Activated T-cell treated with anti-CD3 and anti-CD28 coated beads for 48 hours (primary cell): ENCODE data around the gene KCTD7.
"Not testable (repeated sequence)": the region's sequence is repeated elsewhere in the genome, so short reads cannot be mapped to it uniquely, and the experiment has no call there.

Experiments
- DNase-seq: peaks from one replicate; pipeline ENCODE4 v3.0.0-alpha.2; 2020; ENCODE audit warnings: low read depth

KCTD7 gene

GRCh38 chr7:66628361-66629221 is at the start of gene KCTD7:
Gene KCTD7, plus strand, starts transcription at chr7:66628881. Its CDS starts 184 bp downstream, at chr7:66629065.
- DNase-seq, result peak; percentile 96

GRCh38 chr7:66580380-66580779 is 48.3 kb upstream of the KCTD7 start:
- not testable (repeated sequence) for DNase-seq

DNA sequence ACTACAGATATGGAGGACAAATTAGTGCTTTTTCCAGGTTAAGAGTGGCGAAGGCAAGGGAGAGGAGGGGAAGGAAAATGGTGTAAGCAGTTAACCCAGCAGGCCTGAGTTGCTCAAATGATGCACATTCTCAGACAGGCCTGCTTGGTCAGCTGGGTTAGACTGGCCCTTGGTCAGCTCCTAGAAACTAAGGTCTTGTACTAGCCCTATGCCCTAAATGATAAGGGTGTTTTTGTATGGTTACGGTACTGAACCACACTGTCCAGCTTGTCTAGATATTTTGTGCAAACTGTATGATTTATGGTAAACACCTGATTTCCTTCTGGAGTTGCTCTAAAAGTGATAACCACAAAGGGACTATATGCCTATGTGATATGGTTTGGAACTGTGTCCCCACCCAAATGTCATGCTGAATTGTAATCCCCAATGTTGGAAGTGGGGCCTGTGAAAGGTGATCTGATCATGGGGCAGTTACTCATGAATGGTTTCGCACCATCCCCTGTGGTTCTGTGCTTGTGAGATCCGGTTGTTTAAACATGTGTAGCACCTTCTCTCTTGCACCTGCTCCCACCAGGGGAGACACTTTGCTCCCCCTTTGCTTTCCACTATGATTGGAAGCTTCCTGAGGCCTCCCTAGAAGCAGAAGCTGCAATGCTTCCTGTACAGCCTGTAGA is 45.7 kb upstream of the KCTD7 start:
- not testable (repeated sequence) for DNase-seq

GRCh38 chr7:66583490-66584110 is 45.1 kb upstream of the KCTD7 start:
- DNase-seq, result no peak

DNA sequence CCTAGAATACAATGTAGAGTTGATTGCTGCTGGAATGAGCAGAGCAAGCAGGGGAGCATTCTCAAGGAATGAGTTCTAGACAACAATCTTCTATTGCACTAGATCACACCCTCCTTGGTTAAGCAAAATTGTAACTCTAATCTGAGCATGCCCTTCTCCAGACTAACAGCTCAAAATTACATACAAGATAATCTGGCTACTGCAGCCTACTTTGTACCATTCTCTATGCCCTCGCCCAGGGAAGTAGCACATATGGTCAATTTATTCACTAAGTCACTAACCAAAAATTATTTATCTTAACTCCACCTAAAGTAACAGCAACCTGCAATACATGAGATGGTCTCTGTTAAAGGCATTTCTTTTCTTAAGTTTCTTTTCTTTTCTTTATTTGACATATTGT is 42.5 kb upstream of the KCTD7 start:
- DNase-seq, result no peak

- DNase-seq, result not testable (repeated sequence)
Observed at GRCh38 chr7:66588226-66588625, 40.5 kb upstream of the KCTD7 start.

DNA sequence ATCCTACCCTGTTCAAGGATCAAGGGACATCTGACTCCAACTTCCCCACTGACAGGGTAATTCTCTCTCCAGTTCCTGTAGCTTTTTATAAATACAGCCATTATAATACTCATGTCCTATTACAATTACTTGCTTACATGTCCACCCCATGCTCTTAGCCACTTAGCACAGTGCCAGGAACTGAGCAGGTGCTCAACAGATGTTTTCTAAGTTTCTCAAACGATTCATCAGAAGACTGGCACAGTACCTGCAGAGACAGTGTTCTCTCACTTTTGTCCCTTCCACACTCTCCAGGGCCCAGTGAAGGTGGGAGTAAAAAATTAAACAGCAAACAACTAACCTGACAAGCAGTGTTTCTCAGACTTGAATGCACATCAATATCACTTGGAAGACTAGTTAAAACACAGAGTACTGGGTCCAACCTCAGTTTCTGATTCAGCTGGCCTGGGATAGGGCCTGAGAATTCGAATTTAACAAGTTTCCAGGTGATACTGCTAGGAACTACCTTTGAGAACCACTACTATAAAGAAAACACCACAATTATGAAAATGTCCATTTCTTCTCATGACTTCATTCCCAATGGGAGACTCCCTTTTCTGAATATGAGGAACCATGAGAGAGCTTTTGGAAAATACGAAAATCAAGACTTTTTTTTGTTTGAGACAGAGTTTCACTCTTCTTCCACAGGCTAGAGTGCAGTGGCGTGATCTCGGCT is 39.7 kb upstream of the KCTD7 start:
- DNase-seq, result not testable (repeated sequence)

DNA sequence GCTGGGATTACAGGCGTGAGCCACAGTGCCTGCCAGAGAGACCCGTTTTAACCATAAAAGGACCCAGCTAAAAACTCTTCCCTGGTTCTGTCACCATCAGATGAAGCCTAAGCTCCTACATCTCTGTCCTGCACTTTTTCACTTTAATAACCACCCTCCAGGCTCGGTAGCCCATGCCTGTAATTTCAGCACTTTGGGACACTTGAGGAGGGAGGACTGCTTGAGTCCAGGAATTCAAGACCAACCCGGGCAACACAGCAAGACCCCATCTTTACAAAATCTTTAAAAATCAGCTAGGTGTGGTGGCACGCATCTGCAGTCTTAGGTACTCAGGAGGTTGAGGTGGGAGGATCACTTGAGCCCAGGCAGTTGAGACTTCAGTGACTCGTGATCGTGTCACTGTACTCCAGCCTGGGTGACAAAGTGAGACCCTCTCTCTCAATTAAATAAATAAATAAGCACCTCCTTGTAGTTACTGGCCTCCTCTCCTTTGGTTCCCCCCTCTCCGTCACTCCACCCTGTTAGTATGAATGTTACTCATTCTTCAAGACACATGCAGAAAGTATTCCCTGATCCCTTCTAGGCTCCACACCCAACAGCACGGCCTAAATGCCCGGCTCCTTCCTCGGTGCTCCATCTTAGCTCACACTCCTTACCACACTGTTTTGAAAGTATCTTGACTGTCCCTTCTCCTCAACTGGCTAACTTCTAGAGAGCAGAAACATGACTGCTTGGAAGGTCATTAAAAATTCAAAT is 38.2 kb upstream of the KCTD7 start:
- not testable (repeated sequence) for DNase-seq

DNA sequence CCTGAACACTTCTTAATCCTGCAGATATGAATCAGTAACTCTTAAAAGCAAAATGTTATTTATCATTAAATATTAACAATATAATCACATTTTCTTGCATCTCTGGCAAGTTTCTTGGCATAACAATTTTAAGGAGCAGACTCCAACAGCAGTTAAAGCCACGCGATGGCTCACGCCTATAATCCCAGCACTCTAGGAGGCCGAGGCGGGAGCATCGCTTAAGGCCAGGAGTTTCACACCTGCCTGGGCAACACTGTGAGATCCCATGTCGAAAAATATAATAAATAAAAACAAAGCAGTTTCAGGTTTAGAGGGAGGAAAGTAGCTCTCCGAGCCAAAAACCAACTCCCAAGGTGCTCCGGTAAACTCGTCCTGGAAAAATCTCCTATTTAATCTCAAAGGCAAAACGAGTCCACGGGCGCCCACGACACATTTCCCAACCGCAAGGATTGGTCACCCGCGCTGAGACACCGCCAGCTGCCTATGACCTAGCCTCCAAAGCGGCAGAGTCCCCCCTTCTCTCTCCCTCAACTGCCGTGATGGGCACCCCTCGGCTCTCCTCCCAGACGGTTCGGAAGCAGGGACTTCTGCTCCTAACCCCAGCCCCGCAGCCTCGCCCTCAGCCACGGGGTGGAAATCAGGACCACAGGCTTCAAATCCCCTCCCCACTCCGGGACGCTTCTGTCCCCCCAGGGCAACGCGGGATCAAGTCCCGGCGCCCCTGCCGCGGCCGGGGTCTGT is 37.5 kb upstream of the KCTD7 start:
- DNase-seq, result peak; percentile 9

- peak; percentile 85 for DNase-seq
Observed at GRCh38 chr7:66591799-66592596, 36.7 kb upstream of the KCTD7 start.

GRCh38 chr7:66592597-66593146 is 36.0 kb upstream of the KCTD7 start:
- DNase-seq, result not testable (repeated sequence)

DNA sequence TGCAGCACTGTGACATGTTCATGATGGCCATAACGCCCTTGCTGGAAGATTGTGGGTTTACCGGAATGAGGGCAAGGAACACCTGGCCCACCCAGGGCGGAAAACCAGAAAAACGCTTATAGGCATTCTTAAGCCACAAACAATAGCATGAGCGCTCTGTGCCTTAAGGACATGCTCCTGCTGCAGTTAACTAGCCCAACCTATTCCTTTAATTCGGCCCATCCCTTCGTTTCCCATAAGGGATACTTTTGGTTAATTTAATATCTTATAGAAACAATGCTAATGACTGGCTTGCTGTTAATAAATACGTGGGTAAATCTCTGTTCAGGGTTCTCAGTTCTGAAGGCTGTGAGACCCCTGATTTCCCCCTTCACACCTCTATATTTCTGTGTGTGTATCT is 34.6 kb upstream of the KCTD7 start:
- not testable (repeated sequence) for DNase-seq

DNA sequence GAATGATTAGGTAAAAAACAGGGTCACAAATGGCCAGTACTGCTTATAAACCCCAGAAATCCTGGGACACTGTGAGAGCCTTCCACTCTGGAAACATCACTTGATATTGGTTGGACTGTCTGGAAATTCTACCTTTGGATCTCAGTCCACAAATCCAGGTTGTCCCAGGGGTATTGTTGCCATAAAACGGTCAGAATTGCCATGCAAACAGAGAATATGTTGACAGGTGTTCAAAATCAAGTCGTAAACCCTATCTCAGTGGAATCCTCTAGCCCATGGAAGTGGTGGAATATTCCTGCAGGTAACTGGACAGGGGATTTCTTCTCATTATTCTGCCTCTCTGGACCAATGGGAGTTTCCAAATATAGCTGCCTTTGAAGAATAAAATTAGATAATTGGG is 31.2 kb upstream of the KCTD7 start:
- DNase-seq, result no peak

GRCh38 chr7:66602159-66602558 is 26.5 kb upstream of the KCTD7 start:
- DNase-seq, result no peak

DNA sequence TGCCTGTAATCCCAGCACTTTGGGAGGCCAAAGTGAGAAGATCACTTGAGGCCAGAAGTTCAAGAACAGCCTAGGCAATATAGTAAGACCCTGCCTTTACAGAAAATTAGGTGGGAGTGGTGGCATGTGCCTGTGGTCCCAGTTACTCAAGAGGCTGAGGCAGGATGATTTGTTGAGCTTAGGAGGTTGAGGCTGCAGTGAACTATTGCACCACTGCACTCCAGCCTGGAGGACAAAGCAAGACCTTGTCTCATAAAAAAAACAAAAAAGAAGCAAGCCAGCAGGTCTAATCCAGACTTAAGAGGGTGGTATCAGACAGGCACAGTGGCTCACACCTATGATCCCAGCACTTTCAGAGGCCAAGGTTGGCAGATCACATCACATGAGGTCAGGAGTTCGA is 24.5 kb upstream of the KCTD7 start:
- no peak for DNase-seq

DNA sequence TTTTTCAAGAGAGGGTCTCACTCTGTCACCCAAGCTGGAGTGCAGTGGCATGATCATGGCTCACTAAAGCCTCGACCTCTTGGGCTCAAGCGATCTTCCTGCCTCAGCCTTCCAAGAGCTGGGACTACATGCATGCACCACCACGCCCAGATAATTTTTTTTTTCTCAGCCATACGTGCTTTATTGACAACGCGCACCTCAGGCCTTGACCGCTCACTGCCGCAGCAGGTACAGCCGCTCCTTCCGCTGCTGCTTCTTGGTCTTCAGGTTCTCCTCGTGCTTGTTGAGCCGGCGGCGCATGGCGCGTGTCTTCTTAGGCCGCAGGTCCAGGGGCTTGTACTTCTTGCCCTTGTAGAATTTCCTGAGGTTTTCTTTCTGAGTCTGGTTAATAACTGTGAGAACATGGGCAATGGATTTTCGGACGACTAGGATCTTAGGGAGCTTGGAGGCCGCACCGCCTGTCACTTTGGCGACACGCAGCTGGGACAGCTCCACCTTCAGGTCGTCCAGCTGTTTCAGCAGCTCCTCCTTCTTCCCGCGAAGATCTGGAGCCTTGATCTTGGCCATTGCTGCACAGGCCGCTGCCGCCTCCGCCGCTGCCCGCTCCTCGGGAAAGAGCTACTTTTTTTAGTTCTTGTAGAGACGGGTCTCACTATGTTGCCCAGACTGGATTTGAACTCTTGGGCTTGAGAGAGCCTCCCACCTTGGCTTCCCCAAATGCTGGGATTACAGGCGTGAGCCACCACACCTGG is 22.0 kb upstream of the KCTD7 start:
- DNase-seq, result not testable (repeated sequence)

GRCh38 chr7:66609176-66609575 is 19.5 kb upstream of the KCTD7 start:
- no peak for DNase-seq

- DNase-seq, result not testable (repeated sequence)
Observed at GRCh38 chr7:66614596-66614995, 14.1 kb upstream of the KCTD7 start.

DNA sequence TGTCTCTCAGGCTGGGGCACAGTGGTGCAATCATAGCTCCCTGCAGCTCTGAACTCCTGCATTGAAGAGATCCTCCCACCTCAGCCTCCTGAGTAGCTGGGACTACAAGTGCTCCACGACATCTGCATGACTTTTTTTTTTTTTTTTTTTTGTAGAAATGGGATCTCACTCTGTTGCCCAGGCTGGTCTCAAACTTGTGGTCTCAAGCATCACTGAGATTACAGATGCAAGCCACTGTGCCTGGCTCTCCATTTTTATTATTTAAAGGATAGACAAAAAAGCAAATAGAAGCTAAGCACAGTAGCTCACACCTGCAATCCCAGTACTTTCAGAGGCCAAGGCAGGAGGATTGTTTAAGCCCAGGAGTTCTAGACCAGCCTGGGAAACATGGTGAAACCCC is 13.0 kb upstream of the KCTD7 start:
- DNase-seq, result no peak
